HCT116 (cell line): ENCODE data around the gene RGL2.

Experiments
- CEBPB ChIP-seq: IDR thresholded peaks from 2 replicates; pipeline ENCODE4 v1.6.1; 2012; ENCODE audit warnings: low read depth
- EZH2 ChIP-seq: fragments of 200-600 bp; sonication (generic); IDR thresholded peaks from 2 replicates; pipeline ENCODE4 v1.6.1; 2017; ENCODE audit warnings: antibody characterized with exemption, mixed run types
- EZH2phosphoT487 ChIP-seq: fragments of 200-600 bp; IDR thresholded peaks from 2 replicates; pipeline ENCODE4 v1.6.1; 2018; ENCODE audit warnings: antibody characterized with exemption, borderline replicate concordance
- POLR2A ChIP-seq: IDR thresholded peaks from 2 replicates; pipeline ENCODE4 v1.7.0; 2011; ENCODE audit warnings: borderline replicate concordance; ENCODE audit not compliant: insufficient read depth, insufficient read length; ENCODE audit errors: extremely low read depth
- SIN3A ChIP-seq: IDR thresholded peaks from 2 replicates; pipeline ENCODE4 v1.6.1; 2012; ENCODE audit warnings: low read depth
- YY1 ChIP-seq: IDR thresholded peaks from 2 replicates; pipeline ENCODE4 v1.6.1; 2011; ENCODE audit warnings: low read length, low read depth, moderate library complexity, mild to moderate bottlenecking; ENCODE audit not compliant: insufficient replicate concordance; ENCODE audit errors: extremely low read depth
- ZNF274 ChIP-seq: fragments of 200-500 bp; sonication (Bioruptor generic); IDR thresholded peaks from 2 replicates; pipeline ENCODE4 v1.6.1; 2014; ENCODE audit warnings: mild to moderate bottlenecking, low read depth, low read length, inconsistent platforms
- TF ChIP-seq, protein P1 (sequence below), 3 experiments: fragments of 200-600 bp in 1 of 3; sonication (generic) in 1 of 3; IDR thresholded peaks in 2 of 3; conservative IDR thresholded peaks in 1 of 3; 2 replicates each; pipeline ENCODE4 v1.5.1; 2012 to 2017; ENCODE audit warnings: low read depth in 2 of 3, low read length in 2 of 3, antibody characterized with exemption in 1 of 3, borderline replicate concordance in 1 of 3, control low read depth in 1 of 3, mild to moderate bottlenecking in 1 of 3, mixed read lengths in 1 of 3, mixed run types in 1 of 3, moderate library complexity in 1 of 3; ENCODE audit not compliant: insufficient read depth in 1 of 3

DNA sequence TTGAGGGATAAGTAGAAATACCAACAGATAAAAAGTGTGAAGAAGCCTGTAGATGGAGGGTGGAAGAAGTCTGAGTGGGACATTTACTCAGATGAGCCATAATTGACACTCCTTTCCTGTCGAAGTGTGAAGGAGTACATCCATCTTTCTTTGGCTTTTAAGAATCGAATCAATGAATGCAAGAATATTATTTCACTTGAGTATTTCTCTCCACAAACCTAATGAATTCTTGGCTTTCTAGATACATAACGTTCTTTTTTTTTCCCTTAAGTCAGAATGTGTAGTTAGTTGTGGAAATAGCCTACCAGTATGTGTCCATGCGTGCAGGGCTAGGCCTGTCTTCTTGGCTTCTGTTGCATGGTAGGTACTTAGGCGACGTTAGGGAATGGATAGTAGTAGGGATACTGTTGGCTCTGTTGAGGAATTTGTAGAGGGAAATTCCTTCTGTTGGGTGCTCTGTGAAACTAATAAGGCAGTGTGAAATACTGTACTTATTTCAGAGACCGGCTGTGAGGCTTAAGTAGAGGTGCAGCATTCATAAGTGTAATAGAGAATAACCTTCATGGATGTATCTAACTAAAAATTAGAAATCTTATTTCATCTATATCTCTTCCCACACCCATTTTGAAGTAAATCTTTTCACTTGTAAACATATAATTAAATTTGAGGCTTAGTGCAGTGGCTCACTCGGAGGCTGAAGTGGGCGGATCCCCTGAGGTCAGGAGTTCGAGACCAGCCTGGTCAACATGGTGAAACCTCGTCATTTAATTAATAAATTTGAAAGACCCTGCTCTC is 25.4 kb downstream of the RGL2 start:
- TF ChIP-seq, protein P1, sequence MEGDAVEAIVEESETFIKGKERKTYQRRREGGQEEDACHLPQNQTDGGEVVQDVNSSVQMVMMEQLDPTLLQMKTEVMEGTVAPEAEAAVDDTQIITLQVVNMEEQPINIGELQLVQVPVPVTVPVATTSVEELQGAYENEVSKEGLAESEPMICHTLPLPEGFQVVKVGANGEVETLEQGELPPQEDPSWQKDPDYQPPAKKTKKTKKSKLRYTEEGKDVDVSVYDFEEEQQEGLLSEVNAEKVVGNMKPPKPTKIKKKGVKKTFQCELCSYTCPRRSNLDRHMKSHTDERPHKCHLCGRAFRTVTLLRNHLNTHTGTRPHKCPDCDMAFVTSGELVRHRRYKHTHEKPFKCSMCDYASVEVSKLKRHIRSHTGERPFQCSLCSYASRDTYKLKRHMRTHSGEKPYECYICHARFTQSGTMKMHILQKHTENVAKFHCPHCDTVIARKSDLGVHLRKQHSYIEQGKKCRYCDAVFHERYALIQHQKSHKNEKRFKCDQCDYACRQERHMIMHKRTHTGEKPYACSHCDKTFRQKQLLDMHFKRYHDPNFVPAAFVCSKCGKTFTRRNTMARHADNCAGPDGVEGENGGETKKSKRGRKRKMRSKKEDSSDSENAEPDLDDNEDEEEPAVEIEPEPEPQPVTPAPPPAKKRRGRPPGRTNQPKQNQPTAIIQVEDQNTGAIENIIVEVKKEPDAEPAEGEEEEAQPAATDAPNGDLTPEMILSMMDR (IDR thresholded peaks at IDR 0.05 in 2 of 3, conservative IDR thresholded peaks at IDR 0.05 in 1 of 3; ENCODE audit: borderline replicate concordance in 1 of 3, insufficient read depth in 1 of 3, low read depth in 2 of 3, low read length in 2 of 3), result no peak
- TF ChIP-seq EZH2 (no peak), POLR2A (peak; percentile 1), YY1 (no peak), CEBPB (no peak), ZNF274 (no peak), EZH2phosphoT487 (no peak), SIN3A (no peak)
